Measurements from ENCODE around the gene RYR1.

DNA sequence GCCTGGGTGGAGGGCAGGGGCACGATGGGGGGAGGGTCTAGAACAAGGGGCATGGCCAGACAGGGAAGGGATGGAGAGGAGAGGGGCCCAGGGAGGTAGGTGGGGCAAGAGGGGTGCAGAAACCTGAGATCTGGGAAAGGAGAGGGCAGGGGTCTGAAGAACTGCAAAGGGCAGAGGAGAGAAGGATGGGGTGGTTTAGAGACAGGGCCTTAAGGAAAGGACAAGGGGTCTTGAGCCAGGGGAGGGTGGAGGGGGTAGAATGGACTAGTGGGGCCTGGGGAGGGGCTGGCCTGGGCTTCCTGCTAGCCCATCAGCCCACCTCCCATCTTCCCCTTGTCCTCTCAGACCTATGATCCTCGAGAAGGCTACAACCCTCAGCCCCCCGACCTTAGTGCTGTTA lies 72.5 kb downstream of the RYR1 start:
- TF ChIP-seq, protein P1, sequence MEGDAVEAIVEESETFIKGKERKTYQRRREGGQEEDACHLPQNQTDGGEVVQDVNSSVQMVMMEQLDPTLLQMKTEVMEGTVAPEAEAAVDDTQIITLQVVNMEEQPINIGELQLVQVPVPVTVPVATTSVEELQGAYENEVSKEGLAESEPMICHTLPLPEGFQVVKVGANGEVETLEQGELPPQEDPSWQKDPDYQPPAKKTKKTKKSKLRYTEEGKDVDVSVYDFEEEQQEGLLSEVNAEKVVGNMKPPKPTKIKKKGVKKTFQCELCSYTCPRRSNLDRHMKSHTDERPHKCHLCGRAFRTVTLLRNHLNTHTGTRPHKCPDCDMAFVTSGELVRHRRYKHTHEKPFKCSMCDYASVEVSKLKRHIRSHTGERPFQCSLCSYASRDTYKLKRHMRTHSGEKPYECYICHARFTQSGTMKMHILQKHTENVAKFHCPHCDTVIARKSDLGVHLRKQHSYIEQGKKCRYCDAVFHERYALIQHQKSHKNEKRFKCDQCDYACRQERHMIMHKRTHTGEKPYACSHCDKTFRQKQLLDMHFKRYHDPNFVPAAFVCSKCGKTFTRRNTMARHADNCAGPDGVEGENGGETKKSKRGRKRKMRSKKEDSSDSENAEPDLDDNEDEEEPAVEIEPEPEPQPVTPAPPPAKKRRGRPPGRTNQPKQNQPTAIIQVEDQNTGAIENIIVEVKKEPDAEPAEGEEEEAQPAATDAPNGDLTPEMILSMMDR (IDR thresholded peaks at IDR 0.05; ENCODE audit: low read depth, low read length, poor library complexity, severe bottlenecking): no peak
- no peak for TF ChIP-seq EZH2phosphoT487 (IDR thresholded peaks at IDR 0.05; ENCODE audit: borderline replicate concordance, low read length)
